ENCODE results near the gene UGT3A1.

DNA sequence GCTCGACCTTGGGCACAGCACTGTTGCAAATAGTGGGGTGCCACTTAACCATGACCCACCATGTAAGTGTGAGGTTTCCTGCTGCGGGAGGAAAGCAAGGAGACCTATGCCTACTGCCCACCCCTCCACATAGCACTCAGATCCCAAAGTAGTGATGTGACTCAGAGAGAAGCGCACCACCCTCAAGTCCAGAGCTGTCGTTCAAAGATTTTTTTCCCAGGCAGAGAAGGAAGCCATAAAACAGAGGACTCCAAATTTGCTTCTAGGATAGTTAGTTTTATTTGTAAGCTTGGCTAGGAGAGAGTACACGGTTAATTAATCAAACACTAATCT, 19.3 kb downstream of the UGT3A1 start:
- TF ChIP-seq CREB1 (CRISPR knock-in tag; IDR thresholded peaks at IDR 0.05) = no peak
- TF ChIP-seq, protein P1, sequence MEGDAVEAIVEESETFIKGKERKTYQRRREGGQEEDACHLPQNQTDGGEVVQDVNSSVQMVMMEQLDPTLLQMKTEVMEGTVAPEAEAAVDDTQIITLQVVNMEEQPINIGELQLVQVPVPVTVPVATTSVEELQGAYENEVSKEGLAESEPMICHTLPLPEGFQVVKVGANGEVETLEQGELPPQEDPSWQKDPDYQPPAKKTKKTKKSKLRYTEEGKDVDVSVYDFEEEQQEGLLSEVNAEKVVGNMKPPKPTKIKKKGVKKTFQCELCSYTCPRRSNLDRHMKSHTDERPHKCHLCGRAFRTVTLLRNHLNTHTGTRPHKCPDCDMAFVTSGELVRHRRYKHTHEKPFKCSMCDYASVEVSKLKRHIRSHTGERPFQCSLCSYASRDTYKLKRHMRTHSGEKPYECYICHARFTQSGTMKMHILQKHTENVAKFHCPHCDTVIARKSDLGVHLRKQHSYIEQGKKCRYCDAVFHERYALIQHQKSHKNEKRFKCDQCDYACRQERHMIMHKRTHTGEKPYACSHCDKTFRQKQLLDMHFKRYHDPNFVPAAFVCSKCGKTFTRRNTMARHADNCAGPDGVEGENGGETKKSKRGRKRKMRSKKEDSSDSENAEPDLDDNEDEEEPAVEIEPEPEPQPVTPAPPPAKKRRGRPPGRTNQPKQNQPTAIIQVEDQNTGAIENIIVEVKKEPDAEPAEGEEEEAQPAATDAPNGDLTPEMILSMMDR (IDR thresholded peaks at IDR 0.05) = no peak
- TF ChIP-seq, protein P2, sequence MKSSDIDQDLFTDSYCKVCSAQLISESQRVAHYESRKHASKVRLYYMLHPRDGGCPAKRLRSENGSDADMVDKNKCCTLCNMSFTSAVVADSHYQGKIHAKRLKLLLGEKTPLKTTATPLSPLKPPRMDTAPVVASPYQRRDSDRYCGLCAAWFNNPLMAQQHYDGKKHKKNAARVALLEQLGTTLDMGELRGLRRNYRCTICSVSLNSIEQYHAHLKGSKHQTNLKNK (CRISPR knock-in tag; IDR thresholded peaks at IDR 0.05) = no peak
- TF ChIP-seq, protein P3, sequence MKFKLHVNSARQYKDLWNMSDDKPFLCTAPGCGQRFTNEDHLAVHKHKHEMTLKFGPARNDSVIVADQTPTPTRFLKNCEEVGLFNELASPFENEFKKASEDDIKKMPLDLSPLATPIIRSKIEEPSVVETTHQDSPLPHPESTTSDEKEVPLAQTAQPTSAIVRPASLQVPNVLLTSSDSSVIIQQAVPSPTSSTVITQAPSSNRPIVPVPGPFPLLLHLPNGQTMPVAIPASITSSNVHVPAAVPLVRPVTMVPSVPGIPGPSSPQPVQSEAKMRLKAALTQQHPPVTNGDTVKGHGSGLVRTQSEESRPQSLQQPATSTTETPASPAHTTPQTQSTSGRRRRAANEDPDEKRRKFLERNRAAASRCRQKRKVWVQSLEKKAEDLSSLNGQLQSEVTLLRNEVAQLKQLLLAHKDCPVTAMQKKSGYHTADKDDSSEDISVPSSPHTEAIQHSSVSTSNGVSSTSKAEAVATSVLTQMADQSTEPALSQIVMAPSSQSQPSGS (CRISPR knock-in tag; IDR thresholded peaks at IDR 0.05; ENCODE audit: borderline replicate concordance, low read depth) = no peak
- TF ChIP-seq, protein P4, sequence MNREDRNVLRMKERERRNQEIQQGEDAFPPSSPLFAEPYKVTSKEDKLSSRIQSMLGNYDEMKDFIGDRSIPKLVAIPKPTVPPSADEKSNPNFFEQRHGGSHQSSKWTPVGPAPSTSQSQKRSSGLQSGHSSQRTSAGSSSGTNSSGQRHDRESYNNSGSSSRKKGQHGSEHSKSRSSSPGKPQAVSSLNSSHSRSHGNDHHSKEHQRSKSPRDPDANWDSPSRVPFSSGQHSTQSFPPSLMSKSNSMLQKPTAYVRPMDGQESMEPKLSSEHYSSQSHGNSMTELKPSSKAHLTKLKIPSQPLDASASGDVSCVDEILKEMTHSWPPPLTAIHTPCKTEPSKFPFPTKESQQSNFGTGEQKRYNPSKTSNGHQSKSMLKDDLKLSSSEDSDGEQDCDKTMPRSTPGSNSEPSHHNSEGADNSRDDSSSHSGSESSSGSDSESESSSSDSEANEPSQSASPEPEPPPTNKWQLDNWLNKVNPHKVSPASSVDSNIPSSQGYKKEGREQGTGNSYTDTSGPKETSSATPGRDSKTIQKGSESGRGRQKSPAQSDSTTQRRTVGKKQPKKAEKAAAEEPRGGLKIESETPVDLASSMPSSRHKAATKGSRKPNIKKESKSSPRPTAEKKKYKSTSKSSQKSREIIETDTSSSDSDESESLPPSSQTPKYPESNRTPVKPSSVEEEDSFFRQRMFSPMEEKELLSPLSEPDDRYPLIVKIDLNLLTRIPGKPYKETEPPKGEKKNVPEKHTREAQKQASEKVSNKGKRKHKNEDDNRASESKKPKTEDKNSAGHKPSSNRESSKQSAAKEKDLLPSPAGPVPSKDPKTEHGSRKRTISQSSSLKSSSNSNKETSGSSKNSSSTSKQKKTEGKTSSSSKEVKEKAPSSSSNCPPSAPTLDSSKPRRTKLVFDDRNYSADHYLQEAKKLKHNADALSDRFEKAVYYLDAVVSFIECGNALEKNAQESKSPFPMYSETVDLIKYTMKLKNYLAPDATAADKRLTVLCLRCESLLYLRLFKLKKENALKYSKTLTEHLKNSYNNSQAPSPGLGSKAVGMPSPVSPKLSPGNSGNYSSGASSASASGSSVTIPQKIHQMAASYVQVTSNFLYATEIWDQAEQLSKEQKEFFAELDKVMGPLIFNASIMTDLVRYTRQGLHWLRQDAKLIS (CRISPR knock-in tag; IDR thresholded peaks at IDR 0.05; ENCODE audit: borderline replicate concordance) = no peak
- TF ChIP-seq, protein P5, sequence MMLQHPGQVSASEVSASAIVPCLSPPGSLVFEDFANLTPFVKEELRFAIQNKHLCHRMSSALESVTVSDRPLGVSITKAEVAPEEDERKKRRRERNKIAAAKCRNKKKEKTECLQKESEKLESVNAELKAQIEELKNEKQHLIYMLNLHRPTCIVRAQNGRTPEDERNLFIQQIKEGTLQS (CRISPR knock-in tag; conservative IDR thresholded peaks at IDR 0.05) = no peak
- TF ChIP-seq, protein P6, sequence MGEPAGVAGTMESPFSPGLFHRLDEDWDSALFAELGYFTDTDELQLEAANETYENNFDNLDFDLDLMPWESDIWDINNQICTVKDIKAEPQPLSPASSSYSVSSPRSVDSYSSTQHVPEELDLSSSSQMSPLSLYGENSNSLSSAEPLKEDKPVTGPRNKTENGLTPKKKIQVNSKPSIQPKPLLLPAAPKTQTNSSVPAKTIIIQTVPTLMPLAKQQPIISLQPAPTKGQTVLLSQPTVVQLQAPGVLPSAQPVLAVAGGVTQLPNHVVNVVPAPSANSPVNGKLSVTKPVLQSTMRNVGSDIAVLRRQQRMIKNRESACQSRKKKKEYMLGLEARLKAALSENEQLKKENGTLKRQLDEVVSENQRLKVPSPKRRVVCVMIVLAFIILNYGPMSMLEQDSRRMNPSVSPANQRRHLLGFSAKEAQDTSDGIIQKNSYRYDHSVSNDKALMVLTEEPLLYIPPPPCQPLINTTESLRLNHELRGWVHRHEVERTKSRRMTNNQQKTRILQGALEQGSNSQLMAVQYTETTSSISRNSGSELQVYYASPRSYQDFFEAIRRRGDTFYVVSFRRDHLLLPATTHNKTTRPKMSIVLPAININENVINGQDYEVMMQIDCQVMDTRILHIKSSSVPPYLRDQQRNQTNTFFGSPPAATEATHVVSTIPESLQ (CRISPR knock-in tag; IDR thresholded peaks at IDR 0.05) = no peak
- no peak for TF ChIP-seq RELA (CRISPR knock-in tag; IDR thresholded peaks at IDR 0.05; ENCODE audit: borderline replicate concordance)
- TF ChIP-seq, protein P7, sequence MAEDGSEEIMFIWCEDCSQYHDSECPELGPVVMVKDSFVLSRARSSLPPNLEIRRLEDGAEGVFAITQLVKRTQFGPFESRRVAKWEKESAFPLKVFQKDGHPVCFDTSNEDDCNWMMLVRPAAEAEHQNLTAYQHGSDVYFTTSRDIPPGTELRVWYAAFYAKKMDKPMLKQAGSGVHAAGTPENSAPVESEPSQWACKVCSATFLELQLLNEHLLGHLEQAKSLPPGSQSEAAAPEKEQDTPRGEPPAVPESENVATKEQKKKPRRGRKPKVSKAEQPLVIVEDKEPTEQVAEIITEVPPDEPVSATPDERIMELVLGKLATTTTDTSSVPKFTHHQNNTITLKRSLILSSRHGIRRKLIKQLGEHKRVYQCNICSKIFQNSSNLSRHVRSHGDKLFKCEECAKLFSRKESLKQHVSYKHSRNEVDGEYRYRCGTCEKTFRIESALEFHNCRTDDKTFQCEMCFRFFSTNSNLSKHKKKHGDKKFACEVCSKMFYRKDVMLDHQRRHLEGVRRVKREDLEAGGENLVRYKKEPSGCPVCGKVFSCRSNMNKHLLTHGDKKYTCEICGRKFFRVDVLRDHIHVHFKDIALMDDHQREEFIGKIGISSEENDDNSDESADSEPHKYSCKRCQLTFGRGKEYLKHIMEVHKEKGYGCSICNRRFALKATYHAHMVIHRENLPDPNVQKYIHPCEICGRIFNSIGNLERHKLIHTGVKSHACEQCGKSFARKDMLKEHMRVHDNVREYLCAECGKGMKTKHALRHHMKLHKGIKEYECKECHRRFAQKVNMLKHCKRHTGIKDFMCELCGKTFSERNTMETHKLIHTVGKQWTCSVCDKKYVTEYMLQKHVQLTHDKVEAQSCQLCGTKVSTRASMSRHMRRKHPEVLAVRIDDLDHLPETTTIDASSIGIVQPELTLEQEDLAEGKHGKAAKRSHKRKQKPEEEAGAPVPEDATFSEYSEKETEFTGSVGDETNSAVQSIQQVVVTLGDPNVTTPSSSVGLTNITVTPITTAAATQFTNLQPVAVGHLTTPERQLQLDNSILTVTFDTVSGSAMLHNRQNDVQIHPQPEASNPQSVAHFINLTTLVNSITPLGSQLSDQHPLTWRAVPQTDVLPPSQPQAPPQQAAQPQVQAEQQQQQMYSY (CRISPR knock-in tag; IDR thresholded peaks at IDR 0.05) = no peak
- no peak for TF ChIP-seq NR3C1 (CRISPR knock-in tag; conservative IDR thresholded peaks at IDR 0.05; ENCODE audit: low read depth)

Data from WTC11 (cell line).